IgD-negative memory B cell (primary cell): Measurements from ENCODE around the gene TBC1D8. TPM values are rescaled to one million over a fixed set of nuclear protein-coding genes. Genes with fewer than 3 reads are reported as not detected.

Experiments
- H3K27ac Mint-ChIP-seq, 3 donors: one replicate each; pipeline ENCODE4 v1.8.0; 2020 to 2022; ENCODE audit warnings: mild to moderate bottlenecking in 3 of 3, mixed read lengths in 3 of 3, moderate library complexity in 1 of 3
- H3K27me3 Mint-ChIP-seq: one replicate; pipeline ENCODE4 v1.8.0; 2021; ENCODE audit warnings: mixed read lengths
- H3K36me3 Mint-ChIP-seq: one replicate; pipeline ENCODE4 v1.8.0; 2020; ENCODE audit warnings: mild to moderate bottlenecking, mixed read lengths
- H3K4me1 Mint-ChIP-seq, 3 donors: one replicate each; pipeline ENCODE4 v1.8.0; 2020 to 2022; ENCODE audit warnings: mixed read lengths in 3 of 3, mild to moderate bottlenecking in 1 of 3
- H3K4me3 Mint-ChIP-seq, 4 donors: one replicate each; pipeline ENCODE4 v1.8.0; 2020 to 2022; ENCODE audit warnings: mild to moderate bottlenecking in 4 of 4, mixed read lengths in 4 of 4, moderate library complexity in 3 of 4
- H3K9me3 Mint-ChIP-seq, 3 donors: one replicate each; pipeline ENCODE4 v1.8.0; 2020 to 2021; ENCODE audit warnings: mixed read lengths in 3 of 3, mild to moderate bottlenecking in 1 of 3
- polyA plus RNA-seq: library from polyadenylated mRNA; unstranded; fragments of 300-500 nt; fragmentation: Illumina TruSeq; gene quantifications from one replicate; pipeline ENCODE4 v1.2.3, GENCODE V29; 2021

TBC1D8 gene
- polyA plus RNA-seq, 1 donor from 2014 or later: 0.78 TPM

GRCh38 chr2:100991404-100991773 lies 159.8 kb downstream of the TBC1D8 start:
- Mint-ChIP-seq H3K4me1 (peaks cover 4 to 6% (median 5%) of the 10 kb centered on the region in 3 donors), H3K27me3 (peaks cover 2% of the 10 kb centered on the region), H3K36me3 (peaks cover 2% of the 10 kb centered on the region), H3K9me3 (no peaks in the 10 kb centered on the region), H3K4me3 (no peak overlapping the region), H3K27ac (no peak overlapping the region)

- H3K4me1 Mint-ChIP-seq: peaks cover 4 to 6% (median 5%) of the 10 kb centered on the region in 3 donors
- peaks cover 0 to 2% (median 0%) of the 10 kb centered on the region in 3 donors for H3K9me3 Mint-ChIP-seq
- peaks cover 2% of the 10 kb centered on the region for H3K27me3 Mint-ChIP-seq
- H3K36me3 Mint-ChIP-seq: peaks cover 2% of the 10 kb centered on the region
- no peak overlapping the region for H3K27ac Mint-ChIP-seq
- no peak overlapping the region for H3K4me3 Mint-ChIP-seq
Measured at GRCh38 chr2:100990650-100991403, 160.4 kb downstream of the TBC1D8 start.

- Mint-ChIP-seq H3K4me3 (no peak overlapping the region), H3K27ac (no peak overlapping the region), H3K27me3 (peaks cover 2% of the 10 kb centered on the region), H3K36me3 (peaks cover 2% of the 10 kb centered on the region), H3K9me3 (peaks cover 0 to 2% (median 0%) of the 10 kb centered on the region in 3 donors), H3K4me1 (peaks cover 4 to 6% (median 5%) of the 10 kb centered on the region in 3 donors)
Measured at GRCh38 chr2:100990166-100990565, 161.0 kb downstream of the TBC1D8 start.

GRCh38 chr2:100989666-100990065 lies 161.5 kb downstream of the TBC1D8 start:
- Mint-ChIP-seq H3K36me3 (peaks cover 2% of the 10 kb centered on the region), H3K27ac (no peak overlapping the region), H3K9me3 (peaks cover 0 to 2% (median 0%) of the 10 kb centered on the region in 3 donors), H3K4me1 (peaks cover 5 to 8% (median 6%) of the 10 kb centered on the region in 3 donors), H3K4me3 (peak overlapping the region in 1 of 4 donors; percentile 44), H3K27me3 (peaks cover 2% of the 10 kb centered on the region)

GRCh38 chr2:100988630-100989417 lies 162.4 kb downstream of the TBC1D8 start:
- no peaks in the 10 kb centered on the region for H3K36me3 Mint-ChIP-seq
- peaks cover 0 to 2% (median 0%) of the 10 kb centered on the region in 3 donors for H3K9me3 Mint-ChIP-seq
- H3K4me1 Mint-ChIP-seq: peaks cover 5 to 6% (median 6%) of the 10 kb centered on the region in 3 donors
- no peak overlapping the region for H3K27ac Mint-ChIP-seq
- H3K27me3 Mint-ChIP-seq: no peaks in the 10 kb centered on the region
- H3K4me3 Mint-ChIP-seq: no peak overlapping the region

- H3K9me3 Mint-ChIP-seq: peaks cover 0 to 2% (median 0%) of the 10 kb centered on the region in 3 donors
- H3K4me1 Mint-ChIP-seq: peaks cover 5 to 6% (median 6%) of the 10 kb centered on the region in 3 donors
- H3K27ac Mint-ChIP-seq: no peak overlapping the region
- H3K36me3 Mint-ChIP-seq: no peaks in the 10 kb centered on the region
- no peaks in the 10 kb centered on the region for H3K27me3 Mint-ChIP-seq
- no peak overlapping the region for H3K4me3 Mint-ChIP-seq
Measured at GRCh38 chr2:100987974-100988373, 163.2 kb downstream of the TBC1D8 start.

- no peak overlapping the region for H3K27ac Mint-ChIP-seq
- no peaks in the 10 kb centered on the region for H3K27me3 Mint-ChIP-seq
- H3K4me1 Mint-ChIP-seq: peaks cover 4 to 6% (median 5%) of the 10 kb centered on the region in 3 donors
- H3K36me3 Mint-ChIP-seq: no peaks in the 10 kb centered on the region
- peaks cover 0 to 2% (median 0%) of the 10 kb centered on the region in 3 donors for H3K9me3 Mint-ChIP-seq
- H3K4me3 Mint-ChIP-seq: peak overlapping the region in 1 of 4 donors; percentile 25
Measured at GRCh38 chr2:100987536-100987935, 163.6 kb downstream of the TBC1D8 start.

- Mint-ChIP-seq H3K9me3 (peaks cover 0 to 2% (median 0%) of the 10 kb centered on the region in 3 donors), H3K27ac (no peak overlapping the region), H3K4me1 (peaks cover 0 to 1% (median 1%) of the 10 kb centered on the region in 3 donors), H3K36me3 (no peaks in the 10 kb centered on the region), H3K4me3 (no peak overlapping the region), H3K27me3 (no peaks in the 10 kb centered on the region)
Measured at GRCh38 chr2:100986157-100986556, 165.0 kb downstream of the TBC1D8 start.

GRCh38 chr2:100984892-100985307 lies 166.3 kb downstream of the TBC1D8 start:
- Mint-ChIP-seq H3K27ac (no peak overlapping the region), H3K4me1 (peaks cover 0 to 1% (median 1%) of the 10 kb centered on the region in 3 donors), H3K4me3 (no peak overlapping the region), H3K9me3 (peaks cover 0 to 2% (median 0%) of the 10 kb centered on the region in 3 donors), H3K36me3 (no peaks in the 10 kb centered on the region), H3K27me3 (no peaks in the 10 kb centered on the region)

- Mint-ChIP-seq H3K27me3 (peaks cover 2% of the 10 kb centered on the region), H3K27ac (no peak overlapping the region), H3K36me3 (no peaks in the 10 kb centered on the region), H3K9me3 (peaks cover 0 to 2% (median 0%) of the 10 kb centered on the region in 3 donors), H3K4me1 (peaks cover 2 to 5% (median 4%) of the 10 kb centered on the region in 3 donors), H3K4me3 (no peak overlapping the region)
Measured at GRCh38 chr2:100983684-100984310, 167.4 kb downstream of the TBC1D8 start.

- Mint-ChIP-seq H3K4me3 (no peak overlapping the region), H3K27ac (no peak overlapping the region), H3K36me3 (no peaks in the 10 kb centered on the region), H3K9me3 (peaks cover 0 to 2% (median 0%) of the 10 kb centered on the region in 3 donors), H3K27me3 (peaks cover 3% of the 10 kb centered on the region), H3K4me1 (peaks cover 8 to 11% (median 10%) of the 10 kb centered on the region in 3 donors)
Measured at GRCh38 chr2:100983201-100983600, 168.0 kb downstream of the TBC1D8 start.

- no peak overlapping the region for H3K4me3 Mint-ChIP-seq
- no peak overlapping the region for H3K27ac Mint-ChIP-seq
- H3K27me3 Mint-ChIP-seq: peaks cover 5% of the 10 kb centered on the region
- peaks cover 12 to 14% (median 12%) of the 10 kb centered on the region in 3 donors for H3K4me1 Mint-ChIP-seq
- H3K36me3 Mint-ChIP-seq: no peaks in the 10 kb centered on the region
- H3K9me3 Mint-ChIP-seq: peaks cover 0 to 2% (median 0%) of the 10 kb centered on the region in 3 donors
Measured at GRCh38 chr2:100982431-100982861, 168.7 kb downstream of the TBC1D8 start.

- Mint-ChIP-seq H3K4me1 (peaks cover 20 to 22% (median 21%) of the 10 kb centered on the region in 3 donors), H3K4me3 (no peak overlapping the region), H3K9me3 (no peaks in the 10 kb centered on the region), H3K27me3 (peaks cover 11% of the 10 kb centered on the region), H3K27ac (no peak overlapping the region), H3K36me3 (no peaks in the 10 kb centered on the region)
Measured at GRCh38 chr2:100981011-100981410, 170.2 kb downstream of the TBC1D8 start.

- peaks cover 20 to 22% (median 21%) of the 10 kb centered on the region in 3 donors for H3K4me1 Mint-ChIP-seq
- H3K9me3 Mint-ChIP-seq: no peaks in the 10 kb centered on the region
- H3K27me3 Mint-ChIP-seq: peaks cover 14% of the 10 kb centered on the region
- no peaks in the 10 kb centered on the region for H3K36me3 Mint-ChIP-seq
- H3K4me3 Mint-ChIP-seq: no peak overlapping the region
- H3K27ac Mint-ChIP-seq: no peak overlapping the region
Measured at GRCh38 chr2:100980046-100980445, 171.1 kb downstream of the TBC1D8 start.
